HTERT RPE-1 (cell line): ENCODE results near the gene SYNPO.

Experiments
- in situ Hi-C: fragments of 300-500 bp; cut with MboI; formaldehyde crosslinking; loops from 4 replicates; pipeline ENCODE4 v1.14.3; 2020; ENCODE audit warnings: low sequenced_read_pairs

The SYNPO gene

GRCh38 chr5:150639377-150639692 lies 1.1 kb upstream of the SYNPO start:
- in situ Hi-C loops: no loop called here

- in situ Hi-C loops: no loop called here
These were observed 709 bp upstream of the SYNPO start for GRCh38 chr5:150639751-150640150.

- in situ Hi-C loops: no loop called here
These were observed 628 bp downstream of the SYNPO start for GRCh38 chr5:150641006-150641570.

GRCh38 chr5:150641824-150642566 lies 1.5 kb downstream of the SYNPO start:
- in situ Hi-C loops: no loop called here

- in situ Hi-C loops: no loop called here
These were observed 2.1 kb downstream of the SYNPO start for GRCh38 chr5:150642567-150642927.

- in situ Hi-C loops: no loop called here
These were observed 2.7 kb downstream of the SYNPO start for GRCh38 chr5:150642991-150643710.

- in situ Hi-C loops: no loop called here
These were observed 3.6 kb downstream of the SYNPO start for GRCh38 chr5:150644058-150644457.

- in situ Hi-C loops: no loop called here
These were observed 4.1 kb downstream of the SYNPO start for GRCh38 chr5:150644514-150644913.

GRCh38 chr5:150645070-150645700 lies 4.7 kb downstream of the SYNPO start:
- in situ Hi-C loops: no loop called here

- in situ Hi-C loops: no loop called here
These were observed 7.1 kb downstream of the SYNPO start for GRCh38 chr5:150647275-150648251.

GRCh38 chr5:150648294-150649107 lies 8.0 kb downstream of the SYNPO start:
- in situ Hi-C loops: no loop called here

GRCh38 chr5:150649108-150650020 lies 8.9 kb downstream of the SYNPO start:
- in situ Hi-C loops: no loop called here

- in situ Hi-C loops: no loop called here
These were observed 9.9 kb downstream of the SYNPO start for GRCh38 chr5:150650021-150651006.

GRCh38 chr5:150651382-150651781 lies 10.9 kb downstream of the SYNPO start:
- in situ Hi-C loops: no loop called here

GRCh38 chr5:150651924-150652671 lies 11.6 kb downstream of the SYNPO start:
- in situ Hi-C loops: no loop called here

GRCh38 chr5:150653145-150653761 lies 12.8 kb downstream of the SYNPO start:
- in situ Hi-C loops: no loop called here
